Activated CD4-positive, alpha-beta T cell treated with anti-CD3 and anti-CD28 coated beads, Interleukin-2, Interleukin-4, amounts not matched to agents 100 ng/mL and 50 ng/mL, durations not matched to agents 16 hours and 8 hours (primary cell): ENCODE results near the gene ARSI.

Experiments
- DNase-seq: peaks from one replicate; pipeline ENCODE4 v3.0.0-alpha.2; 2020; ENCODE audit warnings: low spot score

The ARSI gene

GRCh38 chr5:150302301-150303069, at the start of gene ARSI:
TSS of gene ARSI (minus strand) at chr5:150302905. CDS start at chr5:150302373, 532 bp downstream.
- DNase-seq = no peak

GRCh38 chr5:150350524-150351344, 48.0 kb upstream of the ARSI start:
- peak; percentile 53 for DNase-seq

GRCh38 chr5:150349681-150350275, 47.1 kb upstream of the ARSI start:
- no peak for DNase-seq

- no peak for DNase-seq
Measured at GRCh38 chr5:150347451-150347850, 44.7 kb upstream of the ARSI start.

- no peak for DNase-seq
Measured at GRCh38 chr5:150347003-150347402, 44.3 kb upstream of the ARSI start.

- no peak for DNase-seq
Measured at GRCh38 chr5:150346592-150346991, 43.9 kb upstream of the ARSI start.

GRCh38 chr5:150345716-150346115, 43.0 kb upstream of the ARSI start:
- no peak for DNase-seq

- no peak for DNase-seq
Measured at GRCh38 chr5:150343994-150344631, 41.4 kb upstream of the ARSI start.

- peak; percentile 9 for DNase-seq
Measured at GRCh38 chr5:150342583-150342982, 39.9 kb upstream of the ARSI start.

- no peak for DNase-seq
Measured at GRCh38 chr5:150341989-150342388, 39.3 kb upstream of the ARSI start.

- DNase-seq = no peak
Measured at GRCh38 chr5:150341331-150341730, 38.6 kb upstream of the ARSI start.

- DNase-seq = no peak
Measured at GRCh38 chr5:150340614-150341255, 38.0 kb upstream of the ARSI start.

GRCh38 chr5:150339841-150340240, 37.1 kb upstream of the ARSI start:
- no peak for DNase-seq

- no peak for DNase-seq
Measured at GRCh38 chr5:150339165-150339564, 36.5 kb upstream of the ARSI start.

- no peak for DNase-seq
Measured at GRCh38 chr5:150338546-150338945, 35.8 kb upstream of the ARSI start.

GRCh38 chr5:150335778-150336177, 33.1 kb upstream of the ARSI start:
- no peak for DNase-seq

- no peak for DNase-seq
Measured at GRCh38 chr5:150333400-150333799, 30.7 kb upstream of the ARSI start.

- no peak for DNase-seq
Measured at GRCh38 chr5:150329881-150330876, 27.5 kb upstream of the ARSI start.

GRCh38 chr5:150329038-150329437, 26.3 kb upstream of the ARSI start:
- DNase-seq = no peak

- DNase-seq = no peak
Measured at GRCh38 chr5:150328515-150328914, 25.8 kb upstream of the ARSI start.

GRCh38 chr5:150327139-150327538, 24.4 kb upstream of the ARSI start:
- DNase-seq = no peak
